Subcutaneous abdominal adipose tissue (tissue), 5 donors: ENCODE data around the gene KLKB1.

Source experiments
- H3K27ac ChIP-seq: one replicate; pipeline ENCODE4 v1.7.0; 2013; ENCODE audit warnings: low read depth, mild to moderate bottlenecking, inconsistent platforms, low read length, moderate library complexity
- H3K27me3 ChIP-seq, 5 donors: one replicate each; pipeline ENCODE4 v1.7.0; 2013; ENCODE audit warnings: low read length in 5 of 5, inconsistent platforms in 1 of 5; ENCODE audit not compliant: control insufficient read depth in 5 of 5, insufficient read depth in 4 of 5
- H3K36me3 ChIP-seq, 5 donors: one replicate each; pipeline ENCODE4 v1.7.0; 2013; ENCODE audit warnings: low read length in 5 of 5; ENCODE audit not compliant: control insufficient read depth in 5 of 5, insufficient read depth in 5 of 5
- H3K4me1 ChIP-seq, 5 donors: one replicate each; pipeline ENCODE4 v1.7.0; 2013; ENCODE audit warnings: low read length in 5 of 5, mild to moderate bottlenecking in 3 of 5, moderate library complexity in 1 of 5; ENCODE audit not compliant: control insufficient read depth in 5 of 5, insufficient read depth in 5 of 5
- H3K4me3 ChIP-seq, 5 donors: one replicate each; pipeline ENCODE4 v1.7.0; 2013; ENCODE audit warnings: low read length in 5 of 5, low read depth in 1 of 5
- H3K9ac ChIP-seq, 5 donors: one replicate each; pipeline ENCODE4 v1.7.0; 2013; ENCODE audit warnings: low read length in 5 of 5, mild to moderate bottlenecking in 4 of 5, moderate library complexity in 3 of 5
- H3K9me3 ChIP-seq, 5 donors: one replicate each; pipeline ENCODE4 v1.7.0; 2013; ENCODE audit warnings: low read length in 5 of 5; ENCODE audit not compliant: control insufficient read depth in 5 of 5
- donor health status: healthy.
- donor health status: healthy.
- donor health status: healthy.
- donor health status: healthy.
- donor health status: healthy.

Gene KLKB1

GRCh38 chr4:186227221-186227620, at the start of gene KLKB1:
Gene KLKB1, plus strand, starts transcription at chr4:186227507. Its CDS starts 689 bp downstream, at chr4:186228196.
- Histone ChIP-seq H3K9ac (no peak within 1 kb of the TSS), H3K9me3 (peaks cover 0 to 6% (median 3%) of the 10 kb centered on the region in 5 donors), H3K27me3 (no peaks in the 10 kb centered on the region), H3K4me3 (peak within 1 kb of the TSS in 1 of 5 donors; percentile 25), H3K36me3 (no peaks in the 10 kb centered on the region), H3K27ac (no peak within 1 kb of the TSS), H3K4me1 (no peaks in the 10 kb centered on the region)

- Histone ChIP-seq H3K4me1 (peaks cover 0 to 24% (median 21%) of the 10 kb centered on the region in 5 donors), H3K9ac (no peak overlapping the region), H3K4me3 (no peak overlapping the region), H3K9me3 (no peaks in the 10 kb centered on the region), H3K36me3 (no peaks in the 10 kb centered on the region), H3K27ac (no peak overlapping the region), H3K27me3 (no peaks in the 10 kb centered on the region)
Observed at GRCh38 chr4:186188107-186188506, 39.2 kb upstream of the KLKB1 start.

- H3K9ac ChIP-seq, result no peak overlapping the region
- no peaks in the 10 kb centered on the region for H3K36me3 ChIP-seq
- no peak overlapping the region for H3K4me3 ChIP-seq
- no peaks in the 10 kb centered on the region for H3K27me3 ChIP-seq
- H3K4me1 ChIP-seq, result peaks cover 0 to 30% (median 22%) of the 10 kb centered on the region in 5 donors
- H3K27ac ChIP-seq, result no peak overlapping the region
- H3K9me3 ChIP-seq, result no peaks in the 10 kb centered on the region
Observed at GRCh38 chr4:186189656-186190055, 37.7 kb upstream of the KLKB1 start.

GRCh38 chr4:186190581-186191199, 36.6 kb upstream of the KLKB1 start:
- peak overlapping the region; percentile 76 for H3K27ac ChIP-seq
- H3K4me1 ChIP-seq, result peaks cover 0 to 30% (median 22%) of the 10 kb centered on the region in 5 donors
- no peaks in the 10 kb centered on the region for H3K27me3 ChIP-seq
- peaks cover 0 to 5% (median 3%) of the 10 kb centered on the region in 5 donors for H3K36me3 ChIP-seq
- H3K9ac ChIP-seq, result peak overlapping the region; percentile 50 to 84 (median 78)
- H3K9me3 ChIP-seq, result no peaks in the 10 kb centered on the region
- H3K4me3 ChIP-seq, result peak overlapping the region; percentile 77 to 97 (median 88)

GRCh38 chr4:186191200-186192065, 35.9 kb upstream of the KLKB1 start, which contains the start of gene CYP4V2:
Gene CYP4V2, plus strand, starts transcription at chr4:186191567. Its CDS starts 257 bp downstream, at chr4:186191824.
- Histone ChIP-seq H3K9ac (peak within 1 kb of the TSS; percentile 50 to 91 (median 84)), H3K4me1 (peaks cover 0 to 30% (median 22%) of the 10 kb centered on the region in 5 donors), H3K27ac (peak within 1 kb of the TSS; percentile 76), H3K27me3 (no peaks in the 10 kb centered on the region), H3K36me3 (peaks cover 0 to 10% (median 5%) of the 10 kb centered on the region in 5 donors), H3K9me3 (no peaks in the 10 kb centered on the region), H3K4me3 (peak within 1 kb of the TSS; percentile 88 to 97 (median 91))

GRCh38 chr4:186192066-186192612, 35.2 kb upstream of the KLKB1 start:
- Histone ChIP-seq H3K4me1 (peaks cover 0 to 30% (median 22%) of the 10 kb centered on the region in 5 donors), H3K4me3 (peak overlapping the region; percentile 88 to 97 (median 91)), H3K9ac (peak overlapping the region; percentile 12 to 91 (median 84)), H3K27me3 (no peaks in the 10 kb centered on the region), H3K9me3 (no peaks in the 10 kb centered on the region), H3K36me3 (peaks cover 0 to 14% (median 7%) of the 10 kb centered on the region in 5 donors), H3K27ac (peak overlapping the region; percentile 76)

GRCh38 chr4:186193851-186194250, 33.5 kb upstream of the KLKB1 start:
- Histone ChIP-seq H3K9me3 (no peaks in the 10 kb centered on the region), H3K4me3 (no peak overlapping the region), H3K27me3 (no peaks in the 10 kb centered on the region), H3K9ac (no peak overlapping the region), H3K4me1 (peaks cover 0 to 30% (median 22%) of the 10 kb centered on the region in 5 donors), H3K27ac (no peak overlapping the region), H3K36me3 (peaks cover 4 to 25% (median 9%) of the 10 kb centered on the region in 5 donors)

- Histone ChIP-seq H3K27ac (no peak overlapping the region), H3K9me3 (no peaks in the 10 kb centered on the region), H3K27me3 (no peaks in the 10 kb centered on the region), H3K36me3 (peaks cover 6 to 27% (median 9%) of the 10 kb centered on the region in 5 donors), H3K4me3 (no peak overlapping the region), H3K4me1 (peaks cover 0 to 17% (median 13%) of the 10 kb centered on the region in 5 donors), H3K9ac (no peak overlapping the region)
Observed at GRCh38 chr4:186196063-186196462, 31.2 kb upstream of the KLKB1 start.

- Histone ChIP-seq H3K27ac (no peak overlapping the region), H3K4me1 (peaks cover 0 to 20% (median 8%) of the 10 kb centered on the region in 5 donors), H3K4me3 (no peak overlapping the region), H3K9me3 (no peaks in the 10 kb centered on the region), H3K9ac (no peak overlapping the region), H3K27me3 (no peaks in the 10 kb centered on the region), H3K36me3 (peaks cover 6 to 23% (median 8%) of the 10 kb centered on the region in 5 donors)
Observed at GRCh38 chr4:186200516-186200915, 26.8 kb upstream of the KLKB1 start.
